ENCODE results near the gene PAM. TPM values are rescaled to one million over a fixed set of nuclear protein-coding genes. Genes with fewer than 3 reads are reported as not detected.

The PAM gene
- total RNA-seq, 1 donor from 2014 or later: 227 TPM

DNA sequence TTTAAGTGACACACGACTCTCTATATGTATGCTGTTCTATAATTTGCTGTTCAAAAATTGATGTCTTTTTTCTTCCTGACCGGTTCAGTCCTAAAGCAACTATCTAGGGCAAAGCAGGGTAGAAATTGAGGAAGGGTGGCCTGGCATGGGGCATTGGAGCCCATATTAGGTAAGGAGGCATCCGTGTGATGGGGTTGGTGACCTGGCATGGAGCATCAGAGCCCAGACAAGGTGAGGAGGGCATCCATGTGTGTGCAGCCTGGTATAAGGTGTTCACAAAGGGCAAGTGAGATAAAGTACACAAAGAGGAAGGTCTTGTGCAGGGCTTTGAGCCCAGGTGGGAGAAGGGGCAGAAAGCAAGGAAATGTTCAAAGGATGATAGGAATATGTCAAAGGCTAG, 104.9 kb downstream of the PAM start:
- no peaks in the 10 kb centered on the region for H3K36me3 ChIP-seq
- intact Hi-C loops (cut with DNase I): no loop called here
- no peak for DNase-seq
- H3K27ac ChIP-seq: no peak overlapping the region
- no peak overlapping the region for H3K4me3 ChIP-seq
- H3K27me3 ChIP-seq: no peaks in the 10 kb centered on the region
- no peak for ATAC-seq
- H3K9me3 ChIP-seq: no peaks in the 10 kb centered on the region
- H3K4me1 ChIP-seq: peaks cover 7% of the 10 kb centered on the region
- TF ChIP-seq, protein P1, sequence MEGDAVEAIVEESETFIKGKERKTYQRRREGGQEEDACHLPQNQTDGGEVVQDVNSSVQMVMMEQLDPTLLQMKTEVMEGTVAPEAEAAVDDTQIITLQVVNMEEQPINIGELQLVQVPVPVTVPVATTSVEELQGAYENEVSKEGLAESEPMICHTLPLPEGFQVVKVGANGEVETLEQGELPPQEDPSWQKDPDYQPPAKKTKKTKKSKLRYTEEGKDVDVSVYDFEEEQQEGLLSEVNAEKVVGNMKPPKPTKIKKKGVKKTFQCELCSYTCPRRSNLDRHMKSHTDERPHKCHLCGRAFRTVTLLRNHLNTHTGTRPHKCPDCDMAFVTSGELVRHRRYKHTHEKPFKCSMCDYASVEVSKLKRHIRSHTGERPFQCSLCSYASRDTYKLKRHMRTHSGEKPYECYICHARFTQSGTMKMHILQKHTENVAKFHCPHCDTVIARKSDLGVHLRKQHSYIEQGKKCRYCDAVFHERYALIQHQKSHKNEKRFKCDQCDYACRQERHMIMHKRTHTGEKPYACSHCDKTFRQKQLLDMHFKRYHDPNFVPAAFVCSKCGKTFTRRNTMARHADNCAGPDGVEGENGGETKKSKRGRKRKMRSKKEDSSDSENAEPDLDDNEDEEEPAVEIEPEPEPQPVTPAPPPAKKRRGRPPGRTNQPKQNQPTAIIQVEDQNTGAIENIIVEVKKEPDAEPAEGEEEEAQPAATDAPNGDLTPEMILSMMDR (IDR thresholded peaks at IDR 0.05): no peak

DNA sequence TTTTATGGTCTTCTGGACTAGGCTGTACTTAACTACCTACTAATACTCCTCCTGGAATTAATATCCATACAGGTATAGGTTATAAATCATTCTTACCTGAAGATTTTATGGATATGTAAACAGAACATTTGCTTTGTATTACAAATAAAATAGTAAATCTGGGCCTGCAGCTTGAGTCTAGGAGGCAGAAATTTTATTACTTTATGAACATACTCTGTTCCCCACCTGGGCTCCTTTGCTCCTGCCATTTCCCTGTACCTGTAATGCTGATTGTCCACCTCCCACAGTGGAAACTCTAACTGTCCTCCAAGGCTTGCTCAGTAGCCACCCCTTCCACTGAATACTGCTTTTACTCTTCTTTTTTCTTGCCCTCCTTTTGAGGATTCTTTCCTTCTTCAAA, 108.0 kb downstream of the PAM start:
- intact Hi-C loops (cut with DNase I): no loop called here
- H3K4me1 ChIP-seq: peaks cover 7% of the 10 kb centered on the region
- H3K27ac ChIP-seq: no peak overlapping the region
- DNase-seq (no peak), ATAC-seq (no peak)
- H3K9me3 ChIP-seq: no peaks in the 10 kb centered on the region
- no peaks in the 10 kb centered on the region for H3K27me3 ChIP-seq
- TF ChIP-seq, protein P1 (IDR thresholded peaks at IDR 0.05): no peak
- no peak overlapping the region for H3K4me3 ChIP-seq
- no peaks in the 10 kb centered on the region for H3K36me3 ChIP-seq

DNA sequence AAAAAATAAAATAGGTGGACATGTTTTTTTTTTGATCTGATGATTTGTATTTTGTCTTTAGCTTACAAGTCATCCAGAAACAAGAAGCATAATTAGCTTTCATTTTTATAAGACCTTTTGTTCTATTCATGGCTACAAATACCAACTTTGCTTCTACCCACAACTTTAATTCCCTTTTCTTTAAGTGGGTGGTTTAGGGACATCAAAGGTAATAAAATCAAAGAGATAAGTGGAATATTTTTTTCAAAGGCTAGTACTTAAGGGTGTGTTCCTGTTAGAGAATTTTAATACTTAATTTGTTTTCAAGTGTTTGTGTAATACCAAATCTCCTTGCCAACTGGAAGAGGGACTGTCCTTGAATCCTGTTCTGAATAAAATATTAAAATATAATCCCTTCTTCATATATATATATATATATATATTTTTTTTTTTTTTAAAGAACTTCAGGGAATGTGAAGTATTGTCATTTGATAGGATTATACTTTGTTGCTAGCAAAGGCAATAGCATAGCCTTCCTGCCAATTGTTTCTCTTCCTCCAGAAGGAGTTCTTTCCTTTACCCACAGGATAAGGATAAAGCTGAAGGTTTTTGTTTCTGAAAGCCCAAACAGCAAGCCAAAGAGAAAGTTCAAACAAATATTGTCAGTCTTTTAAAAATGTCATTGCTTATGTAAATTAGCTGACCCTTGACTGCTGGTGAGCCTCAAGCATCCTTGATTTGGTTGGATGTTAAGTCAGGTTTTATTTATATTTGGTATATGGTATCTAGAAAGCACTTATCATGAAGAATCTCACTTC, 108.9 kb downstream of the PAM start:
- no peak overlapping the region for H3K4me3 ChIP-seq
- TF ChIP-seq, protein P1 (IDR thresholded peaks at IDR 0.05): no peak
- no peaks in the 10 kb centered on the region for H3K27me3 ChIP-seq
- no peaks in the 10 kb centered on the region for H3K36me3 ChIP-seq
- H3K4me1 ChIP-seq: peaks cover 7% of the 10 kb centered on the region
- no peaks in the 10 kb centered on the region for H3K9me3 ChIP-seq
- intact Hi-C loops (cut with DNase I): no loop called here
- DNase-seq (no peak), ATAC-seq (no peak)
- peak overlapping the region; percentile 5 for H3K27ac ChIP-seq

DNA sequence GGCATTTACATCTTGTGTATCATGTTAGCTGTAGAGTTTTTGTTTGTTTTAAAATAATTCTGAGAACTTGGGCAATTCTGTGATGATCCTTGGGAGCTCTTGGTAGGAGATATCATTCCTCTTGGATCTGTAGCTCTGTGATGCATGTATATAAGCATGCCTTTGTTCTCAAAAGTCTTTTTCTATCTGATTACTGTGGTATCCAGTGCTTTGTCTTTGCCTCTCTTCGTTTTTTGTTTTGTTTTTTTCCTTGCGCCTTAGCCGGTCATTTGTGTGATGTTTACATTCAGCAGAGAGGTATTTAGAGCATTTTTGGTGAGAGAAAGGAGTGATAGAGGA, 110.0 kb downstream of the PAM start:
- Histone ChIP-seq H3K4me3 (peak overlapping the region; percentile 61), H3K9me3 (no peaks in the 10 kb centered on the region), H3K36me3 (no peaks in the 10 kb centered on the region), H3K27me3 (no peaks in the 10 kb centered on the region), H3K4me1 (peaks cover 7% of the 10 kb centered on the region), H3K27ac (peak overlapping the region; percentile 53)
- intact Hi-C loops (cut with DNase I): no loop called here
- TF ChIP-seq, protein P1 (IDR thresholded peaks at IDR 0.05): no peak
- no peak for DNase-seq
- no peak for ATAC-seq

DNA sequence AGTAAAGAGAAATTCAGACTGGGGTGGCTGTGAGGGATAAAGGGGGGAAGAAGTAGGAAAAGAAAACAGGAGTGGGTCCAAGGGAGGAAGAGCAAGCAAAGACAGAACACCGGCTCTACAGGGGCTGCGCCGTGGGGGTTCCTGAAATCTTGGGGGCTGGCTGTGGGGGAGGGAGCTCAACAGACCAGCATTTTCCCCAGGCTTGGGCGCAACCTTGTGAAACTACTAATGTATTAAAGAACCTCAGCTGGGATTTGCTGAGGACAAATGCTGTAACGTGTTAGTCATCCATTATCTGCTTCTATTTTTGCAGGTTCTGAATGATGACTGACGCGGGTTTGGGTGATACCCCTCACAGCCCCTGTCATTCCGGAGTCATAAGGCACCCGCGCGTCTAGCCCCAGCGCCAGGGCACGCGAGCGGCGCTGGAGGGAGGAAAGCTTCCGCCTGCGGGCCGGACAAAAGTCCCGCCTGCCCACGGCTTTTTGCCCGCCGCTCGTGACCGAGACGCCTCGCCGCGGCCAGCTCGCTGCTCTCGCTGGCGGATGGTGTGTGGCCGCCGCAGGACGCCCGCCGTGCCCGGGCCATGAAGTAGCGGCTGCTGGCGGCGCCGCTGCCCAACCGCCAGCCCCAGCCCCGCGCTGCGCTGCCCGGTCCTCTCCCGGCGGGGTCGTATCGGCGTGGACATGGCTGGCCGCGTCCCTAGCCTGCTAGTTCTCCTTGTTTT, 110.6 kb downstream of the PAM start:
- TF ChIP-seq, protein P1 (IDR thresholded peaks at IDR 0.05): no peak
- Histone ChIP-seq H3K9me3 (no peaks in the 10 kb centered on the region), H3K36me3 (no peaks in the 10 kb centered on the region), H3K27me3 (no peaks in the 10 kb centered on the region), H3K4me3 (peak overlapping the region; percentile 61), H3K27ac (peak overlapping the region; percentile 53), H3K4me1 (peaks cover 7% of the 10 kb centered on the region)
- intact Hi-C loops (cut with DNase I): no loop called here
- DNase-seq (peak; percentile 79), ATAC-seq (peak; percentile 93)

All from upper lobe of right lung (tissue), 1 donor.